Ramos (cell line): ENCODE results near the gene ANKFY1.

Source experiments
- in situ Hi-C: fragments of 300-500 bp; cut with MboI; formaldehyde crosslinking; loops from one replicate; pipeline ENCODE4 v1.14.3; 2022; ENCODE audit warnings: low sequenced_read_pairs; ENCODE audit not compliant: unreplicated experiment

Gene ANKFY1

DNA sequence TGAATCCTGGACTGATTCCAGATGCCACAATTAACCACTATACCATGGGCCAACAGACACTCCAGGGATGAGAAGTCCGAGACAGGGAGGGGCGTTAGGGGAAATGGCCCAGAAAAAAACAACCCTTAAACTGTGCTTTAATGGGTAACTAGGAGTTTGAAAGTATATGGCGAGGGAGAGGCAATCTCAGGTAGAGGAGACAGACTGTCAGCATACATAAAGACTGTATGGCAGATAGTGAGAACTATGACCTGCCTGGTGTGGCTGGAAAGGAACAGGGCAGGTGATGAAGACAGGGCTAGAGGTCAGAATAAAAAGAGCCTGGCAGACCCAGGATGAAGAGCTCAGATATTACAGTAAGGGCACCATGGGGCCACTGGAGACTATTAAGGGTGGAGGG, 129.1 kb downstream of the ANKFY1 start:
- in situ Hi-C loops = no loop called here

DNA sequence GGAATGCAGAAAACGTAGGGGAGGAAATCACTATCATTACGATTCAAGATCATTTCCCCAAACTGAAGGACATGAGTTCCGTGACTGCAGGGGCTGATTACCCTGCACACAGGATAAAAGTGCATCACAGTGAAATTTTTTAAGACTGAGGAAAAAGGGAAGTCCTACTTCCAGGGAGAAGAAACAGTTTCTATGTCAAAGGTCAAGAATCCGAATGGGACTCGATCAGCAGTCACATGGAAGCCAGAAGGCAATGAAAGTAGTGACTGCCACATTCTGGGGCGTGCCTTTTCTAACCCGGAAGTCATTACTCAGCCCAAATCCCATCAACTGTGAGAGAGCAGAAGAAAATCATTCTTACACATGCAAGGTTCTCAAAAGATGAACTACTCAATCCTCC, 133.1 kb downstream of the ANKFY1 start:
- in situ Hi-C loops = no loop called here

DNA sequence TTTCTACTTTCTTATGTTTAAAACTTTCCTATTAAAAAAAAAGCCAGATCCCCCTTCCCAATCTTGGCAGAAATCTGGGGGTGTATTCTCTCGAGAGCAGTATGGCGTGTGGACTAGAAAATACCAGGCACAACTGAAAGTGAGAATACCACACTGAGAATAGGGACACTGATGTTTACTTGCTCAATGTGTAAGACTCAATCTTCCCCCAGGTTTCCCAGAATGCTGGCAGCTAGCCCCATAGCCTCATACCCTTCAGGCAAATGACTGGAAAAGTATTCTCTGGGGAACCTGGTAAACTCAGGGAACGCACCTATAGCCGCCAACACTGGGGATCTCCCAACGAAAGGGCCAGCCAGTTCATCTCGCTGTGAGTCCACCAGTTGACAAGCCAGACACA, 136.2 kb downstream of the ANKFY1 start:
- in situ Hi-C loops = no loop called here

DNA sequence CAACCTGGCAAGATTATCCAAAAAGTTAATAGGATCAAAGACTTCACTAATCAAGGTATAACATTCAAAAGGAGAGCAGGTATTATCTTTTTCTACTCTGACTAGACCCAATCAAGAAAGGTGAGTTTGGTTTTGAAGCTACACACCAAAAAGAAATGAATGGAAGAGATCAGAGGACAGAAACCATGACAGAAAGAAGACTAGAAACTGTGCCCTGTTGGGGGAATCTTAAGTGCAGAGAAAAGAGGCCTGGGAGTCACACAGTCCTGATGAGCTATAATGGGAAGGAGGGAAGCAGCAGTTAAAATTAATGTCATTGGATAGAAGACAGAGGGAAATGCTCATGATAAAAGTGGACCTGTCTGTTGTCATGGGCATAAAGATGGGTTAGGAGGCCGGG, 138.2 kb downstream of the ANKFY1 start:
- in situ Hi-C loops = no loop called here

DNA sequence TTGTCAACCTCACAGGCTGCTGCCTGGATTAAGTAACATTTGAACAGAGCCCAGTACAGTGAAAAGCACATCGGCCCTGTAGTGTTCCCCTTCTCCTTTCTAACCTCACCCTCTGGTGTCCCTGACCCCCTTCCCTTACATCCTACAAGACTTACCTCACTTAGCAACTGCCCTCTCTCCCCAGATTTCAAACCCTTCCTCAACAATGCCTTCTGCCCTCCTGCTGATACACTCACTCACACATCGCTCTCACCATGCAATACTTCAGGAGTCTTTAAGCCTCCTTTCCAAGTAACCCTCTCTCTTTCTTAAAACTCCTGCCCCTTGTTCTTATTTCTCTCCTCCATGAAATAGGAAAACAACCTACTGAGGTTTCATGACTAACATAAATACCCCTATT, 138.8 kb downstream of the ANKFY1 start:
- in situ Hi-C loops = no loop called here

DNA sequence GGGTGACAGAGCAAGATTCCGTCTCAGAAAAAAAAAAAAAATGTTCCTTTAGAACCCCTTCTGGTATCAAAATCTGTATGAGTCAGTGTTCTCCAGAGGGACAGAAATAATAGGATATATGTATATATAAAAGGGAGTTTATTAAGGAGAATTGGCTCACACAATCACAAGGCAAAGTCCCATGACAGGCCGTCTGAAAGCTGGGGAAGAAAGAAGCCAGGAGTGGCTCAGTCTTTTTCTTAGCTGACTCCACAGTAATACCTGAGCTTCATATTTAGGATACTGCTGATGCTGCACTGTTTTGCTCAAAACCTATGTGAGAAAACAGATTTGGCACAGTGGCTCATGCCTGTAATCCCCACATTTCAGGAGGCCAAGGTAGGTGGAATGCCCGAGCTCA, 143.4 kb downstream of the ANKFY1 start:
- in situ Hi-C loops = no loop called here

DNA sequence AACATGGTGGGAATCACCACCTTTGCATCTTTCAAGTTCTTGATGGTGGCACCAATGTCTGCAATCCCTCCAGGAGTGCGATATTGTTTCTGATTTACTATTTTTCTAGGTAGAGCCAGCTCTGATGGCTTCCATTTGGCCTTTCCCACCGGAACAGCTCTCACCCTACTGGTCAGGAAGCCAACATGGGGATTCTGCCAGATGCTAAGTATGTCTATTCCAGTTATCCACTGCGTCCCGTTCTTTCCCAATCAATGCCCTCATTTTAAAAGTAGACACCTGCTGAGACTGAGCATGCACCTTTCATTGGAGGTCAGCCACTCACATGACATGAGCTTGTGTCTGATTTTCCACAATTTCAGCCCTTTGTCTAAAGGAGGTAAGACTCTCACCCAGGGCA, 144.5 kb downstream of the ANKFY1 start:
- in situ Hi-C loops = no loop called here

DNA sequence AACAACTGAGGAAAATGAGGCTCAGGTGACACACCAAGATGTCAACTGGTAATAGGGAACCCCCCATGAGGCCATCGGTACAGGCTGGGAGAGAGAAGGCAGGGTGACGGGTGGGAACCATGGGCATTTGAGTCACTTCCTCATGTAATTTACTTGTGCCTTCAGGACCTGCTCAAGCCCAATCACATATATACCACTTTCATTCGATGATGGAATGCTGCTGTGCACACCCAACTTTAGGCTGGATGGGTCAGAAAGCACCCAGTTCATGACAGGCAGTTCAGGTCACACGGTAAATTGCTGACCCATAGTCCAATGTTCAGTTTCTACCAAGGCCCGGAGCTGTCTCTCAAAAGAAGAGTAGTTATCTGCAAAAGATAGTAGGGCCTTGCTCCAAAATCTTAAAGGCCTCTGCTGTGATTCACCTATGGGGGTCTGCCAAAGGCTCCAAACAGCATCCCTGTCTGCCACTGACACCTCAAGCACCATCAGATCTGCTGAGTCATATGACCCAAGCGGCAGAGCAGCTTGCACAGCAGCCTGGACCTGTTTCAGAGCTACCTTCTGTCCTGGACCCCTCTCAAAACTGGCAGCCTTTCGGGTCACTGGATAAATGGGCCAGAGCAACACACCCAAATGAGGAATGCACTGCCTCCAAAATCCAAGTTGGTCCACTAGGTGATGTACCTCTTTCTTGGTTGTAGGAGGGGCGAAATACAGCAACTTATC, 145.6 kb downstream of the ANKFY1 start:
- in situ Hi-C loops = no loop called here

DNA sequence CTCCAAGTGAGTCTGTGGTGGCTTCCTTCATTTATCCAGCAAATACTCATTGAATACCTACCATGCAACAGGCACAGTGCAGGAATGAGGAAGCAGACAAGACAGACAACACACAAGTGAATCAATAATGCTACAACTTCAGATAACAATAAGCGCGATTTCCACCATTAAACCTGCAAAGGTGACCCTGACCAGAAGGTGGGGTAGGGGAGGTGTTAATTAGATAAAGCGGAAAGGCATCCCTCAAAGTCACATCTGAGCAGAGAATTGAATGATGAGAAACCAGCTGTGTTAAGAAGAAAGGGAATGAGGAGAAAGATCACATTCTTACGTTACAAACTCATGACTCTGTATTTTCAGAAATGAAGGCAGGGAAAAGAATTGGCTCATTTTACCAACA, 147.3 kb downstream of the ANKFY1 start:
- in situ Hi-C loops = no loop called here
